GM18505 (cell line): Measurements from ENCODE around the gene GLP2R.

Experiments
- ATAC-seq: cut with Tn5 transposase; IDR thresholded peaks from one replicate; pipeline ENCODE4 v1.9.1; 2021; ENCODE audit not compliant: unreplicated experiment
- POLR2A ChIP-seq: IDR thresholded peaks from 4 replicates; pipeline ENCODE4 v1.6.1; 2011; ENCODE audit warnings: borderline replicate concordance; ENCODE audit not compliant: insufficient read depth, insufficient read length; ENCODE audit errors: extremely low read depth

GLP2R gene

GRCh38 chr17:9824797-9825338, 856 bp upstream of the GLP2R start:
- ATAC-seq = no peak
- TF ChIP-seq POLR2A = no peak

- TF ChIP-seq POLR2A = no peak
- no peak for ATAC-seq
Measured at GRCh38 chr17:9828296-9829295, 2.9 kb downstream of the GLP2R start.

- ATAC-seq = no peak
- TF ChIP-seq POLR2A = no peak
Measured at GRCh38 chr17:9829343-9829742, 3.6 kb downstream of the GLP2R start.

GRCh38 chr17:9830711-9831110, 5.0 kb downstream of the GLP2R start:
- no peak for ATAC-seq
- TF ChIP-seq POLR2A = no peak

- no peak for TF ChIP-seq POLR2A
- no peak for ATAC-seq
Measured at GRCh38 chr17:9833922-9834321, 8.2 kb downstream of the GLP2R start.

- ATAC-seq = no peak
- TF ChIP-seq POLR2A = no peak
Measured at GRCh38 chr17:9837551-9838471, 12.1 kb downstream of the GLP2R start.

- ATAC-seq = no peak
- no peak for TF ChIP-seq POLR2A
Measured at GRCh38 chr17:9839433-9839832, 13.7 kb downstream of the GLP2R start.

GRCh38 chr17:9842057-9842758, 16.5 kb downstream of the GLP2R start:
- ATAC-seq = no peak
- TF ChIP-seq POLR2A = no peak

GRCh38 chr17:9843152-9844010, 17.7 kb downstream of the GLP2R start:
- TF ChIP-seq POLR2A = no peak
- ATAC-seq = no peak

DNA sequence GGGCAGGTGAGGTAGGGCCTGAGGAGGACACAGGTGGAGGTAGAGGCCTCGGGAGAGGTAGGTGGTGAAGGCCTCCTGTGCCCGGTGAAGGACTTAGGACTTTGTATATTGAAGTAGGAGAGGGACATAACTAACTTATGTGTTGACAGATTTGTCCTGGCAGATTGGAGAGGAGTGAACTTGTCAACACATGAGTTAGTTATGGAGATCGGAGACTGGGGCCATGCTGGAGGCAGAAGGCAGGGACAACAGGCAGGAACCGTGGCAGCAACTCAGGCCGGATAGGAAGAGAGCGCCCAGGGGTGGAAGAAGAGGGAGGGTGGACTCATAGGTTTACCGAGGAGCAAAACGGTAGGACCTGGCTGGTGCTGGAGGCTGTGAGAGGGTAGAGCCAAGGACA, 18.4 kb downstream of the GLP2R start:
- TF ChIP-seq POLR2A = no peak
- no peak for ATAC-seq

- no peak for ATAC-seq
Measured at GRCh38 chr17:9845306-9845705, 19.6 kb downstream of the GLP2R start.

DNA sequence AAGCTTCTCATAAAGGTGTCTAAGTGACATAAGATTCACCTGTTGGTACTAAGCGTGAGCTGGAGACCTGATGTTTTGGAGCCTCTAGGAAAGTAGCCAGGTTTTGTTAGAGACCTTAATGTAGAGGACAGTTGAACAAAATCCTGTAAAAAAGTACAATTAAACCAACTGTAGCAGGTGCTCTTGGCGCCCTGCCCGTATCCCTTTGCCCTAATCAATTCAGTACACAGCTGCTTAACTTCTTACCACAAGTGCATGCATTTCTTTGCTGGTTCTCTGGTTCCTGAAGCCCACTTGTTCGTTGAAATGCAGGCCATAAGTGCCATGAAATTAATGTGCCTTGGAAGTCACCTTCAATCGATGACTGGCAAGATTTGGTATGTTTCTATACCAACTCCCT, 24.4 kb downstream of the GLP2R start:
- TF ChIP-seq POLR2A = no peak
- ATAC-seq = no peak

More at GRCh38 chr17:9845306-9845705, 19.6 kb downstream of the GLP2R start:
- TF ChIP-seq POLR2A = no peak
